Breast epithelium (tissue), 3 donors: ENCODE measurements around the gene ARID4B.

Experiments
- CTCF ChIP-seq, 3 donors: fragments of 450-650 bp; IDR thresholded peaks; one replicate each; pipeline ENCODE4 v1.5.1; 2016 to 2017; ENCODE audit warnings: antibody characterized with exemption in 3 of 3, mild to moderate bottlenecking in 3 of 3, moderate library complexity in 3 of 3
- POLR2A ChIP-seq: fragments of 450-650 bp; IDR thresholded peaks from one replicate; pipeline ENCODE4 v1.6.1; 2016; ENCODE audit warnings: antibody characterized with exemption, mild to moderate bottlenecking, moderate library complexity

DNA sequence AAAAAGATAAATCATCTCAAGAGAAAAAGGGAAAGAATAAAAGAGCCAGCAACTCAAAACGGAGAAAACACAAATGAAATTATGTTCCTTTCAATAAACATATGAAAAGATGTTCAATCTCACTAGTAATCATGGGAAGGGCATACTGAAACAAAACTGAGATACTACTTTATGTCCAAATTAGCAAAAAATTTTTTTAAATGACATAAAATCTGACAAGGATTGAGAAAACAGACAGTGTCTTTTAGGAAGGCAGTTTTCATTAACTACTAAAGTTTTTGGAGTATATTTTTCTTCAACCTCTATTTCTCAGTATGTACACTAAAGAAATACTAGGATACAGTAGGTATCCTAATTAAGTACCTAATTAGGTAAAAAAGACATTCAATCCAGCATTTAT, 73.3 kb downstream of the ARID4B start:
- TF ChIP-seq CTCF (IDR thresholded peaks at IDR 0.05): no peak
- TF ChIP-seq POLR2A: no peak
